Mesenchymal stem cell (in vitro differentiated cells and primary cell): ENCODE data around the gene ZSWIM8. TPM values are rescaled to one million over a fixed set of nuclear protein-coding genes. Genes with fewer than 3 reads are reported as not detected.
"Not testable (repeated sequence)": the region's sequence is repeated elsewhere in the genome, so short reads cannot be mapped to it uniquely, and the experiment has no call there.

Experiments
- DNase-seq: peaks from one replicate; pipeline ENCODE4 v3.0.0-alpha.2; 2013
- H2AFZ ChIP-seq: one replicate; pipeline ENCODE4 v1.6.1; 2013; ENCODE audit warnings: low read depth, mild to moderate bottlenecking, control low read depth, inconsistent platforms, low read length, moderate library complexity
- H2AK5ac ChIP-seq: 2 replicates; pipeline ENCODE4 v1.6.1; 2013; ENCODE audit warnings: low read length, moderate library complexity, mild to moderate bottlenecking, inconsistent platforms; ENCODE audit not compliant: severe bottlenecking
- H2BK120ac ChIP-seq: one replicate; pipeline ENCODE4 v1.6.1; 2013; ENCODE audit warnings: low read depth, mild to moderate bottlenecking, inconsistent platforms, low read length, moderate library complexity
- H2BK12ac ChIP-seq, 2 experiments: one replicate each; pipeline ENCODE4 v1.6.1; 2013; ENCODE audit warnings: inconsistent platforms in 2 of 2, low read length in 2 of 2, mild to moderate bottlenecking in 2 of 2, moderate library complexity in 2 of 2, control low read depth in 1 of 2
- H2BK15ac ChIP-seq: one replicate; pipeline ENCODE4 v1.6.1; 2013; ENCODE audit warnings: mild to moderate bottlenecking, low read depth, inconsistent platforms; ENCODE audit not compliant: poor library complexity, severe bottlenecking
- H2BK5ac ChIP-seq: 2 replicates; pipeline ENCODE4 v1.6.1; 2013; ENCODE audit warnings: low read depth, mild to moderate bottlenecking, low read length, control low read depth, inconsistent platforms; ENCODE audit not compliant: poor library complexity, severe bottlenecking
- H3K14ac ChIP-seq, 2 experiments: one replicate each; pipeline ENCODE4 v1.6.1; 2013; ENCODE audit warnings: inconsistent platforms in 2 of 2, low read length in 2 of 2, control low read depth in 1 of 2, mild to moderate bottlenecking in 1 of 2, moderate library complexity in 1 of 2
- H3K18ac ChIP-seq, 2 experiments: one replicate each; pipeline ENCODE4 v1.6.1; 2013; ENCODE audit warnings: inconsistent platforms in 2 of 2, low read length in 2 of 2, control low read depth in 1 of 2, low read depth in 1 of 2, mild to moderate bottlenecking in 1 of 2
- H3K23ac ChIP-seq, 2 experiments: one replicate each; pipeline ENCODE4 v1.6.1; 2013; ENCODE audit warnings: inconsistent platforms in 2 of 2, low read length in 2 of 2, mild to moderate bottlenecking in 2 of 2, moderate library complexity in 2 of 2, control low read depth in 1 of 2
- H3K27ac ChIP-seq: 2 replicates; pipeline ENCODE4 v1.5.1; 2013; ENCODE audit warnings: mild to moderate bottlenecking, moderate library complexity, low read length, control low read depth, inconsistent platforms; ENCODE audit not compliant: poor library complexity, severe bottlenecking
- H3K27me3 ChIP-seq, 2 experiments: 2 replicates each; pipeline versions ENCODE4 v1.6.1 to v1.7.0; 2013; ENCODE audit warnings: low read length in 2 of 2, mild to moderate bottlenecking in 2 of 2, moderate library complexity in 2 of 2, control low read depth in 1 of 2, inconsistent platforms in 1 of 2; ENCODE audit not compliant: control insufficient read depth in 1 of 2, insufficient read depth in 1 of 2
- H3K36me3 ChIP-seq, 2 experiments: 2 replicates each; pipeline versions ENCODE4 v1.6.1 to v1.7.0; 2013; ENCODE audit warnings: low read length in 2 of 2, control low read depth in 1 of 2, inconsistent platforms in 1 of 2, low read depth in 1 of 2, mild to moderate bottlenecking in 1 of 2; ENCODE audit not compliant: insufficient read depth in 2 of 2, control insufficient read depth in 1 of 2
- H3K4ac ChIP-seq, 2 experiments: one replicate each; pipeline ENCODE4 v1.6.1; 2013; ENCODE audit warnings: inconsistent platforms in 2 of 2, low read length in 2 of 2, mild to moderate bottlenecking in 2 of 2, moderate library complexity in 2 of 2, control low read depth in 1 of 2, low read depth in 1 of 2
- H3K4me1 ChIP-seq: 2 replicates; pipeline ENCODE4 v1.6.1; 2013; ENCODE audit warnings: low read depth, low read length, control low read depth; ENCODE audit not compliant: control insufficient read depth, insufficient read depth
- H3K4me2 ChIP-seq: 2 replicates; pipeline ENCODE4 v1.6.1; 2013; ENCODE audit warnings: low read length, mild to moderate bottlenecking, inconsistent platforms; ENCODE audit not compliant: poor library complexity, severe bottlenecking
- H3K4me3 ChIP-seq, 2 experiments: 2 replicates each; pipeline versions ENCODE4 v1.5.1 to v1.7.0; 2013; ENCODE audit warnings: low read length in 2 of 2, mild to moderate bottlenecking in 2 of 2, control low read depth in 1 of 2, low read depth in 1 of 2; ENCODE audit not compliant: insufficient read depth in 1 of 2
- H3K79me1 ChIP-seq: replicated peaks from 2 replicates; pipeline ENCODE4 v1.6.1; 2013; ENCODE audit warnings: mild to moderate bottlenecking, control low read depth, low read length, inconsistent platforms; ENCODE audit not compliant: poor library complexity, severe bottlenecking
- H3K9ac ChIP-seq: 2 replicates; pipeline ENCODE4 v1.7.0; 2013; ENCODE audit warnings: mild to moderate bottlenecking, low read length, moderate library complexity
- H3K9me3 ChIP-seq: 2 replicates; pipeline ENCODE4 v1.7.0; 2013; ENCODE audit warnings: mild to moderate bottlenecking, low read length; ENCODE audit not compliant: control insufficient read depth
- H4K8ac ChIP-seq: one replicate; pipeline ENCODE4 v1.6.1; 2013; ENCODE audit warnings: inconsistent platforms, mild to moderate bottlenecking, low read length, moderate library complexity
- H4K91ac ChIP-seq: one replicate; pipeline ENCODE4 v1.6.1; 2013; ENCODE audit warnings: mild to moderate bottlenecking, low read length, inconsistent platforms
- WGBS: methylation state at CpG from one replicate; pipeline ENCODE4 v1.1.7; 2013; ENCODE audit warnings: mixed read lengths; 5-methylcytosine and 5-hydroxymethylcytosine counted together
- polyA plus RNA-seq, 2 experiments: library from polyadenylated mRNA; stranded (reverse); fragments of 200-250 nt; gene quantifications; one replicate each; pipeline ENCODE4 v1.2.3, GENCODE V29; 2013

Gene ZSWIM8, protein sequence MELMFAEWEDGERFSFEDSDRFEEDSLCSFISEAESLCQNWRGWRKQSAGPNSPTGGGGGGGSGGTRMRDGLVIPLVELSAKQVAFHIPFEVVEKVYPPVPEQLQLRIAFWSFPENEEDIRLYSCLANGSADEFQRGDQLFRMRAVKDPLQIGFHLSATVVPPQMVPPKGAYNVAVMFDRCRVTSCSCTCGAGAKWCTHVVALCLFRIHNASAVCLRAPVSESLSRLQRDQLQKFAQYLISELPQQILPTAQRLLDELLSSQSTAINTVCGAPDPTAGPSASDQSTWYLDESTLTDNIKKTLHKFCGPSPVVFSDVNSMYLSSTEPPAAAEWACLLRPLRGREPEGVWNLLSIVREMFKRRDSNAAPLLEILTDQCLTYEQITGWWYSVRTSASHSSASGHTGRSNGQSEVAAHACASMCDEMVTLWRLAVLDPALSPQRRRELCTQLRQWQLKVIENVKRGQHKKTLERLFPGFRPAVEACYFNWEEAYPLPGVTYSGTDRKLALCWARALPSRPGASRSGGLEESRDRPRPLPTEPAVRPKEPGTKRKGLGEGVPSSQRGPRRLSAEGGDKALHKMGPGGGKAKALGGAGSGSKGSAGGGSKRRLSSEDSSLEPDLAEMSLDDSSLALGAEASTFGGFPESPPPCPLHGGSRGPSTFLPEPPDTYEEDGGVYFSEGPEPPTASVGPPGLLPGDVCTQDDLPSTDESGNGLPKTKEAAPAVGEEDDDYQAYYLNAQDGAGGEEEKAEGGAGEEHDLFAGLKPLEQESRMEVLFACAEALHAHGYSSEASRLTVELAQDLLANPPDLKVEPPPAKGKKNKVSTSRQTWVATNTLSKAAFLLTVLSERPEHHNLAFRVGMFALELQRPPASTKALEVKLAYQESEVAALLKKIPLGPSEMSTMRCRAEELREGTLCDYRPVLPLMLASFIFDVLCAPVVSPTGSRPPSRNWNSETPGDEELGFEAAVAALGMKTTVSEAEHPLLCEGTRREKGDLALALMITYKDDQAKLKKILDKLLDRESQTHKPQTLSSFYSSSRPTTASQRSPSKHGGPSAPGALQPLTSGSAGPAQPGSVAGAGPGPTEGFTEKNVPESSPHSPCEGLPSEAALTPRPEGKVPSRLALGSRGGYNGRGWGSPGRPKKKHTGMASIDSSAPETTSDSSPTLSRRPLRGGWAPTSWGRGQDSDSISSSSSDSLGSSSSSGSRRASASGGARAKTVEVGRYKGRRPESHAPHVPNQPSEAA (N-terminal part only)
- 89.1 TPM for polyA plus RNA-seq (2013, experiment 1 of 2)
- 80.7 TPM for polyA plus RNA-seq (2013, experiment 2 of 2)

DNA sequence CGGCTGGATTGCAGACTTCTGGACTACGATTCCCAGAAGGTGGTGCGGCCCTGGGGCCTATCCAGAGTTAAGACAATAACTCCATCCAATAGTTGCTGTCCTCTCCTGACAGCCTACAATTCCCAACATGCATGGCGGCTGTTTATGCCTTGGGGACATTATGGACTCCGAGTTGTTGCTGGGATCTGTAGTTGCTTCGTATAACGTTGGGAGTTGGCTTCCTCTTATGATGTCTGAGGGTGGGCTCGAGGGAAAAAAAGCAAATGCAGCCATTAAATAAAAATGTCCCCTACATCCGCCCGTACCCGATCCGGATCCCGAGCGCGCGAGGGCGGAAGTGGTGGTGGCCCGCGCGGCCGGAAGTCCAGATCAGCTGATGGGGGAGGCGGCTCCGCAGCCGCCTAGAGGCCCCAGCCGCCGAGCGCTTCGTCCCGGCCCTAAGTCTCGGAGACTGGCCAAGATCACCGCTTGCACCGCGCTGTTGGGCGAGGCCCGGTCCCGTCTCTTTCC, at the start of gene ZSWIM8:
TSS of gene ZSWIM8 (plus strand) at position 396 of the 510 bp plus-strand sequence. CDS start 273 bp downstream, outside the sequence.
- H3K14ac ChIP-seq: peak within 1 kb of the TSS; percentile 66 to 81

DNA sequence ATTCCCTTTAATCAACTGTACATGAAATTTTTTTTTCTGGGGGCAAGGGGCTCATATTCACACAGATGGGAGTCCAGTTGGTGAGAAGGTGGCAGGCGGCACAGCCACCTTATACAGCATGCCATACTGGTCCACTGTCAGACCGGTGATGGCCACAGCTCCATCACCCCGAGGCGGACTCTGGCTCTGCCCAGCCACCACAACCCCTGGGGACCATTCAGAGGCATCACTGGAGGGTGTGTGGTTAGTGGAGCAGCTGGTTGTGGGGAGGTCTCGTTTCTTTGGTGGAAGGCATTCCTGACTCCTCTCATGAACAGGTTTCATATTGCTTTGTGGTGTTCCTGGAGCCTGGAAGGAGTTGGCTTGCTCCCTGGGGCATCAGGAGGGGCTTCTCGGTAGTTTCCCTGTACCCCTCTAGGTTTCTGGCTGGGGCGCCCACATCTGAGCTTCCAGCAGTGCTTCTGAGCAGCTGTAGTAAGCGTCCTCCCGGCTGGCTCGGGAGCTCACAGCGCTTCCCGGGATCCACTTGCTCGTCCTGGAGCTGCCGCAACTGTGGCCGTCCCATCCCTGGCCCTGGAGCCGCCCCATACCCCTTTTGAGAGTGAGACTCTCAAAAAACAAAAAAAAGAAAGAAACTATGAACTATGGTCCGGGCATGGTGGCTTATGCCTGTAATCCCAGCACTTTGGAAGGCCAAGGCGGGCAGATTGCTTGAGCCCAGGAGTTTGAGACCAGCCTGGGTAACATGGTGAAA, 44.7 kb upstream of the ZSWIM8 start:
- not testable (repeated sequence) for H3K4me1 ChIP-seq, H3K14ac ChIP-seq, H3K23ac ChIP-seq, H2BK5ac ChIP-seq, H4K8ac ChIP-seq, H2AFZ ChIP-seq, H3K18ac ChIP-seq, H2BK120ac ChIP-seq, H3K9me3 ChIP-seq, H4K91ac ChIP-seq, H2BK12ac ChIP-seq, H3K4me2 ChIP-seq, H2BK15ac ChIP-seq, H3K9ac ChIP-seq, H3K27me3 ChIP-seq, H3K27ac ChIP-seq, H3K4ac ChIP-seq, DNase-seq, H3K4me3 ChIP-seq, H2AK5ac ChIP-seq
- Histone ChIP-seq H3K79me1 (peaks cover 12% of the 10 kb centered on the region), H3K36me3 (peaks cover 12 to 18% of the 10 kb centered on the region in 2 experiments)
- 97% methylated on average over 15 of the region's 18 CpGs for WGBS

More for the DNA sequence above, at the start of gene ZSWIM8:
- Histone ChIP-seq H4K91ac (peak within 1 kb of the TSS; percentile 31), H2BK12ac (peak within 1 kb of the TSS in 1 of 2 experiments; percentile 55), H3K27ac (peak within 1 kb of the TSS; percentile 94), H2BK15ac (peak within 1 kb of the TSS; percentile 80), H3K79me1 (peaks cover 14% of the 10 kb centered on the region), H2AFZ (peak within 1 kb of the TSS; percentile 5), H3K9me3 (no peaks in the 10 kb centered on the region), H3K18ac (peak within 1 kb of the TSS; percentile 78 to 87), H3K27me3 (no peaks in the 10 kb centered on the region), H2AK5ac (no peak within 1 kb of the TSS), H3K9ac (peak within 1 kb of the TSS; percentile 95), H2BK120ac (peak within 1 kb of the TSS; percentile 58), H2BK5ac (peak within 1 kb of the TSS; percentile 80), H3K4me2 (peak within 1 kb of the TSS; percentile 96), H3K36me3 (peaks cover 17 to 21% of the 10 kb centered on the region in 2 experiments), H3K23ac (peak within 1 kb of the TSS in 1 of 2 experiments; percentile 84), H3K4me3 (peak within 1 kb of the TSS; percentile 88 to 90), H3K4me1 (peaks cover 11% of the 10 kb centered on the region), H4K8ac (peak within 1 kb of the TSS; percentile 80), H3K4ac (peak within 1 kb of the TSS; percentile 9 to 82)
- under 1% methylated on average over 34 of the region's 36 CpGs for WGBS
- peak; percentile 98 for DNase-seq

DNA sequence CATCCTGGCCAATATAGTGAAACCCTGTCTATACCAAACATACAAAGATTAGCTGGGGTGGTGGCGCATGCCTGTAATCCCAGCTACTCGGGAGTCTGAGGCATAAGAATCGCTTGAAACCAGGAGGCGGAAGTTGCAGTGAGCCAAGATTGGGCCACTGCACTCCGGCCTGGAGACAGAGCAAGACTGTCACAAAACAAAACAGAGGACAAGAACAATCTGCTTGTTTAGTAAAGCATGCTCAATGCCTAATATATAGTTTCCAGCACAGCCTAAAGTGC, 43.0 kb upstream of the ZSWIM8 start:
- H3K79me1 ChIP-seq: peaks cover 11% of the 10 kb centered on the region
- no peak overlapping the region for H3K4me3 ChIP-seq
- H2BK5ac ChIP-seq: no peak overlapping the region
- 97% methylated on average over 5 of the region's 5 CpGs for WGBS
- H2BK12ac ChIP-seq: no peak overlapping the region
- no peak overlapping the region for H2BK120ac ChIP-seq
- no peak overlapping the region for H3K23ac ChIP-seq
- H4K91ac ChIP-seq: no peak overlapping the region
- H3K18ac ChIP-seq: no peak overlapping the region
- H3K27me3 ChIP-seq: no peaks in the 10 kb centered on the region
- no peak overlapping the region for H2BK15ac ChIP-seq
- no peak overlapping the region for H4K8ac ChIP-seq
- no peak overlapping the region for H3K4ac ChIP-seq
- no peak overlapping the region for H3K4me2 ChIP-seq
- no peak overlapping the region for H3K14ac ChIP-seq
- DNase-seq: no peak
- H3K36me3 ChIP-seq: peaks cover 24% of the 10 kb centered on the region in 2 experiments
- peaks cover 7% of the 10 kb centered on the region for H3K4me1 ChIP-seq
- H3K9me3 ChIP-seq: no peaks in the 10 kb centered on the region
- no peak overlapping the region for H3K27ac ChIP-seq
- no peak overlapping the region for H2AFZ ChIP-seq
- H3K9ac ChIP-seq: no peak overlapping the region
- no peak overlapping the region for H2AK5ac ChIP-seq
